Brain microvascular endothelial cell (primary cell): Measurements from ENCODE around the gene CFAP20DC.
"Not testable (repeated sequence)": the region's sequence is repeated elsewhere in the genome, so short reads cannot be mapped to it uniquely, and the experiment has no call there.

ENCODE experiments used
- DNase-seq: peaks from one replicate; pipeline ENCODE4 v3.0.0-alpha.2; 2020
- H3K27ac ChIP-seq: fragments of 250-450 bp; sonication (Bioruptor Pico); 2 replicates; pipeline ENCODE4 v1.5.1; 2020; ENCODE audit warnings: mild to moderate bottlenecking, moderate library complexity
- H3K27me3 ChIP-seq: fragments of 250-450 bp; sonication (Bioruptor Pico); replicated peaks from 2 replicates; pipeline ENCODE4 v1.5.1; 2020; ENCODE audit warnings: mild to moderate bottlenecking
- H3K36me3 ChIP-seq: fragments of 250-450 bp; sonication (Bioruptor Pico); replicated peaks from 2 replicates; pipeline ENCODE4 v1.5.1; 2020; ENCODE audit warnings: mild to moderate bottlenecking
- H3K4me3 ChIP-seq: 2 replicates; pipeline ENCODE4 v1.5.1; 2011; ENCODE audit warnings: low read depth, mild to moderate bottlenecking, control low read depth, low read length, moderate library complexity
- CTCF ChIP-seq: IDR thresholded peaks from 2 replicates; pipeline ENCODE4 v1.5.1; 2011; ENCODE audit warnings: low read depth, mild to moderate bottlenecking, moderate library complexity, low read length, control low read depth, inconsistent platforms; ENCODE audit errors: missing control alignments
- in situ Hi-C: cut with HindIII; loops from 2 replicates; pipeline ENCODE4 v1.10.0; 2017; ENCODE audit warnings: low sequenced_read_pairs, low pct_ligation_motif_present

Gene CFAP20DC

GRCh38 chr3:58924578-58924977 is 125.2 kb downstream of the CFAP20DC start:
- in situ Hi-C loops, result no loop called here
- peak; percentile 4 for DNase-seq
- TF ChIP-seq CTCF, result no peak

GRCh38 chr3:58900386-58900785 is 149.4 kb downstream of the CFAP20DC start:
- in situ Hi-C loops, result no loop called here
- no peak overlapping the region for H3K4me3 ChIP-seq

More at GRCh38 chr3:58924578-58924977, 125.2 kb downstream of the CFAP20DC start:
- no peak overlapping the region for H3K27ac ChIP-seq
- H3K4me3 ChIP-seq, result no peak overlapping the region
- H3K36me3 ChIP-seq, result no peaks in the 10 kb centered on the region
- H3K27me3 ChIP-seq, result no peaks in the 10 kb centered on the region

GRCh38 chr3:58899953-58900298 is 149.9 kb downstream of the CFAP20DC start:
- Histone ChIP-seq H3K36me3 (no peaks in the 10 kb centered on the region), H3K4me3 (no peak overlapping the region)

More at GRCh38 chr3:58900386-58900785, 149.4 kb downstream of the CFAP20DC start:
- no peak overlapping the region for H3K27ac ChIP-seq
- no peaks in the 10 kb centered on the region for H3K27me3 ChIP-seq
- no peak for TF ChIP-seq CTCF
- DNase-seq, result no peak
- no peaks in the 10 kb centered on the region for H3K36me3 ChIP-seq

GRCh38 chr3:58899159-58899952 is 150.5 kb downstream of the CFAP20DC start:
- DNase-seq, result no peak
- TF ChIP-seq CTCF, result no peak
- no peaks in the 10 kb centered on the region for H3K27me3 ChIP-seq
- H3K27ac ChIP-seq, result no peak overlapping the region
- no peaks in the 10 kb centered on the region for H3K36me3 ChIP-seq
- no peak overlapping the region for H3K4me3 ChIP-seq
- in situ Hi-C loops, result no loop called here

More at GRCh38 chr3:58899953-58900298, 149.9 kb downstream of the CFAP20DC start:
- TF ChIP-seq CTCF, result no peak
- in situ Hi-C loops, result no loop called here
- no peaks in the 10 kb centered on the region for H3K27me3 ChIP-seq
- no peak overlapping the region for H3K27ac ChIP-seq
- DNase-seq, result no peak

- H3K36me3 ChIP-seq, result no peaks in the 10 kb centered on the region
- in situ Hi-C loops, result no loop called here
- no peak overlapping the region for H3K4me3 ChIP-seq
- no peak for TF ChIP-seq CTCF
- no peak overlapping the region for H3K27ac ChIP-seq
- H3K27me3 ChIP-seq, result no peaks in the 10 kb centered on the region
- no peak for DNase-seq
Observed at GRCh38 chr3:58898513-58898912, 151.3 kb downstream of the CFAP20DC start.

- no peaks in the 10 kb centered on the region for H3K36me3 ChIP-seq
Observed at GRCh38 chr3:58897646-58898045, 152.2 kb downstream of the CFAP20DC start.

GRCh38 chr3:58895678-58896077 is 154.1 kb downstream of the CFAP20DC start:
- DNase-seq, in situ Hi-C loops, H3K4me3 ChIP-seq, H3K27ac ChIP-seq, H3K27me3 ChIP-seq, H3K36me3 ChIP-seq: not testable (repeated sequence)

More at GRCh38 chr3:58897646-58898045, 152.2 kb downstream of the CFAP20DC start:
- in situ Hi-C loops, result no loop called here
- DNase-seq, result no peak
- Histone ChIP-seq H3K4me3 (no peak overlapping the region), H3K27ac (no peak overlapping the region), H3K27me3 (no peaks in the 10 kb centered on the region)
- no peak for TF ChIP-seq CTCF

GRCh38 chr3:58892526-58892925 is 157.3 kb downstream of the CFAP20DC start:
- H3K36me3 ChIP-seq, DNase-seq, in situ Hi-C loops, H3K4me3 ChIP-seq, H3K27ac ChIP-seq, H3K27me3 ChIP-seq: not testable (repeated sequence)
